Body of pancreas (tissue), 4 donors: ENCODE measurements around the gene MBNL1.

Experiments used
- POLR2A ChIP-seq, 3 donors: fragments of 450-650 bp; IDR thresholded peaks; one replicate each; pipeline ENCODE4 v1.6.1; 2016; ENCODE audit warnings: antibody characterized with exemption in 3 of 3, mild to moderate bottlenecking in 2 of 3
- TF ChIP-seq, protein P1 (sequence below), 7 experiments: fragments of 450-650 bp in 4 of 7; fragments of 200-600 bp in 3 of 7; sonication (generic) in 3 of 7; IDR thresholded peaks; one replicate each; pipeline ENCODE4 v1.5.1; 2016 to 2019; ENCODE audit warnings: antibody characterized with exemption in 7 of 7

GRCh38 chr3:152267831-152268554, 736 bp upstream of the MBNL1 start:
- no peak for TF ChIP-seq POLR2A (IDR thresholded peaks at IDR 0.05)
- TF ChIP-seq, protein P1, sequence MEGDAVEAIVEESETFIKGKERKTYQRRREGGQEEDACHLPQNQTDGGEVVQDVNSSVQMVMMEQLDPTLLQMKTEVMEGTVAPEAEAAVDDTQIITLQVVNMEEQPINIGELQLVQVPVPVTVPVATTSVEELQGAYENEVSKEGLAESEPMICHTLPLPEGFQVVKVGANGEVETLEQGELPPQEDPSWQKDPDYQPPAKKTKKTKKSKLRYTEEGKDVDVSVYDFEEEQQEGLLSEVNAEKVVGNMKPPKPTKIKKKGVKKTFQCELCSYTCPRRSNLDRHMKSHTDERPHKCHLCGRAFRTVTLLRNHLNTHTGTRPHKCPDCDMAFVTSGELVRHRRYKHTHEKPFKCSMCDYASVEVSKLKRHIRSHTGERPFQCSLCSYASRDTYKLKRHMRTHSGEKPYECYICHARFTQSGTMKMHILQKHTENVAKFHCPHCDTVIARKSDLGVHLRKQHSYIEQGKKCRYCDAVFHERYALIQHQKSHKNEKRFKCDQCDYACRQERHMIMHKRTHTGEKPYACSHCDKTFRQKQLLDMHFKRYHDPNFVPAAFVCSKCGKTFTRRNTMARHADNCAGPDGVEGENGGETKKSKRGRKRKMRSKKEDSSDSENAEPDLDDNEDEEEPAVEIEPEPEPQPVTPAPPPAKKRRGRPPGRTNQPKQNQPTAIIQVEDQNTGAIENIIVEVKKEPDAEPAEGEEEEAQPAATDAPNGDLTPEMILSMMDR (IDR thresholded peaks at IDR 0.05), result no peak
